ENCODE data around the gene CCDC15.

CCDC15 gene

DNA sequence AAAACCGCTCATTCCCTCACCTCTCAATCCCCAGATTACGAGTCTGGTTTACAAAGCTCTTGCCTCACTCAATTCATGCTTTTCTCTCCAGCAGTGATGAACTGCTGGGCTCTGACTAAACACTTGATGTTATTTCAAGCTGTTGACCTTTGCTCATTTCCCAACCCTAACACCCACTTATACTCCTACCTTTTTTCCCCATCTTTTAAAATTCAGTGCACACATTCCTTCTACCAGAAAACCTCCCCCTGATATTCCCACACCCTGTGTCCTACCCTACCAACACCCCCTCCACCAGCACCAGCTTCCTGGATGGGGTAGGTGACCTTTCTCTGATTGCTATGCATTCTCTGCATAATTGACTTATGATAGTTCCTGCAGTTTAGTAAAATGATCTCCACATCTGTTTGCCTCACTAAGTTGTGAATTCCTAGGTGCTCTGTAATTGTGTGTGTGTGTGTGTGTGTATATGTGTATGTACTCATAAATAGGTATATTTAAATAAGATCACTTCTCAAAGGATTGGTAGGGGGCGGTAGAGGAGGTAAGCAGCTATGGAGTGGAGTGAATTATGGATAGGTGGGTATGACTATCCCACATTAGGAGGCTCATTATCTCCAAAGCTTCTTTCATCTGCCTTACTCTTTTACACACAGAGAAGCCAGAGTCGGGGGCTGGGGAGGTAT is 19.0 kb upstream of the CCDC15 start:
- Histone ChIP-seq H3K4me1 (no peaks in the 10 kb centered on the region), H3K4me3 (no peak overlapping the region)
- DNase-seq (ENCODE audit: low spot score in 2 of 2): no peak

DNA sequence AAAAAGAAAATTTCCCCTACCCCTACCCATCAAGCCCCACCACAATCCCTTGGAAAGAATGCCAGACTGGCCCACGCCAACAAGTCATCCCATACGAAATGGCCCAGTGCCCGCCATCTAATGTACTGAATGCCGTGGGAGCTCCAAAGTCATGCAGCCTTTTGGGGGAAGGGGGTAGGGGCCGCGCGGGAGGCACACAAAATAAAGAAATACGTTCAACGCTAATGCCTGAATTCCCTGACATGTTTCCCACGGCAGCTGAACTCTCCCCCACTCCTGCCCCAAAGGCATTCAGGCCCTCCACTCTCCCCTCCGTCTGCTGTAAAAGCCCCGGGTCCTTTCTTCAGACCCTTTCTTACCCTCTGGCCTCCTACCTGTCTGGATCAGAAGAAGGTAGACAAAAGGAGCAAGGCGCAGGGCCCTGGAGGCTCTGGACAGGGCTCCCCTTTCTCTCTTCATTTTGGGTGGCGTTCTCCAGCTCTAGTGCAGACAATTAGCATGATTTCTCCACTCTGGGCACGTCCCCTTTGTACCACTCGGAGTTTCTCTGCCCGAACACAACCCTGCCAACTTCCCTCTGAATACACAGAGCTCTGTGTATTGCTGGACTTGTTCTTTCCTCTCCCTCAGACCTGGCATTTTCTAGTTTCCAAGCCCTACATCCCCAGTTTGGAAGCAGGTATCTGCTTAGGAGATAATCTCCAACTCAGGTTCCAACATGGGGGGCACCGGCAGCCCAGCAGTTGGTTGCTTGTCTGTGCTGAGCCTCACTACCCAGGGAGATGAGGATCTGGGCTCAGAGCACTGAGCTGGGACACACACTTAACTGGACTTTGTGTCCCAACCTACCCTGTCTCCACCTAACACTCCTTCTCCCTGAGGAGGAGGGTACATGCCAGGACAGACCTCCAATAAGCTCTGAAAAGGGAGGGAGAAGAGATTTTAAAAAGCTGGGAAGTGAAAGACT is 18.2 kb upstream of the CCDC15 start, which contains the start of gene HEPACAM:
HEPACAM (minus strand) TSS at position 500 of the 967 bp plus-strand sequence; CDS start at position 459, 41 bp downstream.
- in situ Hi-C loops (cut with MboI; ENCODE audit: low sequenced_read_pairs): no loop called here
- DNase-seq (ENCODE audit: low spot score in 2 of 2): no peak

More for the DNA sequence above, 19.0 kb upstream of the CCDC15 start:
- peaks cover 31% of the 10 kb centered on the region for H3K27me3 ChIP-seq (ENCODE audit: low read depth)
- no peaks in the 10 kb centered on the region for H3K36me3 ChIP-seq (replicated peaks)
- in situ Hi-C loops (cut with MboI; ENCODE audit: low sequenced_read_pairs): no loop called here
- no peaks in the 10 kb centered on the region for H3K9me3 ChIP-seq

DNA sequence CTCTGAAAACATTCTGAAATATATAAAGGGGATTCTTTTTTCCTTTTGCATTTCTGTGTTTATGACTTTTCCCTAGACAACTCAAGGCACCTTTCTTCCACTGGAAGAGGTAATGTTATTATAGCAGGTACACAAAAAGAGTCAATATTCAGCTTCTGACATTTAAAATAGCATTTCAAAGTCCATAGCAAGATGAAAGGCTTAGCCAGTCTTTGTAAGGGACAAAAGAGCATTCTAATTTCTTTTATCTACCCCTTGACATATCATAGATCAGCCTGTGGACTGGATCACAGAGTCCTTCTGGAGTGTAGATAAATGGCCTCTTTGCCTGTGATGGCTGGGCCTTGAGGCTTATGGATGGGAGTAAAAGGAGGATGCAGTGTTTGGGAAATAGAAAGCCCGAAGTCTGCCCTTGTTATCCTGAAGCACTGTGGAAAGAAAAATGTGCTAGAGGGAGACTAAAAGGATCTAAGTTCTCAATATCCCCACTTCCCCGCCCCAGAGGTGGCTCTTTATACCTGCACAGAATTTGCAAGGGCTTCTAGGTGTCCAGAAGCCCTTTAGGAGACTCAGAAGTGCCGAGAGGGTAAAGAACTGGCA is 16.6 kb upstream of the CCDC15 start:
- in situ Hi-C loops (cut with MboI; ENCODE audit: low sequenced_read_pairs): no loop called here
- H3K36me3 ChIP-seq (replicated peaks): no peaks in the 10 kb centered on the region
- no peaks in the 10 kb centered on the region for H3K9me3 ChIP-seq
- no peaks in the 10 kb centered on the region for H3K4me1 ChIP-seq
- no peak overlapping the region for H3K4me3 ChIP-seq
- no peak for DNase-seq (ENCODE audit: low spot score in 2 of 2)
- H3K27me3 ChIP-seq (ENCODE audit: low read depth): peaks cover 29% of the 10 kb centered on the region

More for the DNA sequence above, 18.2 kb upstream of the CCDC15 start, which contains the start of gene HEPACAM:
- Histone ChIP-seq H3K4me1 (no peaks in the 10 kb centered on the region), H3K27me3 (ENCODE audit: low read depth) (peaks cover 31% of the 10 kb centered on the region), H3K36me3 (replicated peaks) (no peaks in the 10 kb centered on the region), H3K4me3 (no peak within 1 kb of the TSS), H3K9me3 (no peaks in the 10 kb centered on the region)

DNA sequence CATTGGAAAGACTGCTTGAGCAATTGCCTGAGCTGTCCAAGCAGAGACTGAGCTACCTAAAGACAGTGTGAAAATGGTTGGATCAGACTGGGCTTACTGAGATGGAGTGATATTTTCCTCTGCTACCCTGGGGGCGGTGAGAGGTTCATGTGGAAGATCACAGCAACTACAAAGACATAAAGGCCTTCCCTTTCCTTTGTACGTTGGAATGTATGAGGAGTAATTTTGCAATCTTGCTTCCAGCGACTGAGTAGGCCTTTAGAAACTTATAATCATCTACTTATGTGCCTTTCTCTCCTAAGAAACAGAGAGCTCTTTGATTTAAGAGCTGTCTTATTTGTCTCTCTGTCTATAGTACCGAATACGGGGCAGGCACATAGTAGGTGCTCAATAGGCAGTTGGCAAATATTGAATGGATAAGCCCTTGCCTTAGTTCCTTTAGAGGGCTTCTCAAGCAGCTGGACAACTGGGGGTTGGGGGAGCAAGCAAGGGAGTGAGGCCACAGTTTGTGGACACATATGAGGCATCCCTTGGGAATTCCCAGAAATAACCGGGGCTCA is 15.7 kb upstream of the CCDC15 start:
- Histone ChIP-seq H3K9me3 (no peaks in the 10 kb centered on the region), H3K4me1 (no peaks in the 10 kb centered on the region), H3K36me3 (replicated peaks) (no peaks in the 10 kb centered on the region), H3K27me3 (ENCODE audit: low read depth) (peaks cover 29% of the 10 kb centered on the region), H3K4me3 (no peak overlapping the region)
- no peak for DNase-seq (ENCODE audit: low spot score in 2 of 2)
- in situ Hi-C loops (cut with MboI; ENCODE audit: low sequenced_read_pairs): no loop called here

DNA sequence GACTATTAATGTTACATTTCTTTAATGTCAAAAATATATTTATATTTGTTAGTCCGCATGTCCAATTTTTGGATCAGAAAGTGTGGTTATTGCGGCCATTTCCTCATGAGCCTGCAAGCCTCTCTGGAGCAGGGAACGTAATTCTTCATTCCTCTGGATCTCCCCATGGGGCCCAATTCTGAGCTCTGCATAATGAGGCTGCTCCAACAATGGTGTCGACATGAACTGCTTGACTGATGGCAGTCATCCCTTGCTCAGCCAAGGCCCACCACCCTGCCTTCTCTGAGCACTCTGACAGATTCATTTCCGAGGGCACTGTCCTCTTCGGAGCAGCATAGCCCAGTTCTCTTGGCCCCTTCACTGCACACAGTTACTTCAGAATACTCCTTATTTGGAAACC is 15.0 kb upstream of the CCDC15 start:
- no peak for DNase-seq (ENCODE audit: low spot score in 2 of 2)
- in situ Hi-C loops (cut with MboI; ENCODE audit: low sequenced_read_pairs): no loop called here
- Histone ChIP-seq H3K4me1 (no peaks in the 10 kb centered on the region), H3K27me3 (ENCODE audit: low read depth) (peaks cover 29% of the 10 kb centered on the region), H3K9me3 (no peaks in the 10 kb centered on the region), H3K4me3 (no peak overlapping the region), H3K36me3 (replicated peaks) (no peaks in the 10 kb centered on the region)

DNA sequence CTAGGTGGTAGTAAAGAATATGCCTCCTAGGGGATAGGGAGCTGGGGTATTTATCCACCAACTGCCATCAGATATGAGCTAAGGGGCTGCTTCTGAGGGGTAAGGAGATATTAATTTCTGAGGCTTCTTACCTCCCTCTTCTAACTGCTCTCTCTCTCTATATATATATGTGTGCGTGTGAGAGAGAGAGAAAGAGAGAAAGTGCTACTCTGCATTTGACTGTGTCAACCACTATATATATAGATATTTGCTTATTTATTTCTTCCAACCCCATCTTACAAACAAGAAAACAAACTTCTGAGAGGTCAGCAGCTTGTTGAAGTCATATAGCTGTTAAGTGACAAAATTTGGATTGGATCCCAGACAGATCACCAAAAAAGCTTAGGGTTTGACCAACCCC is 12.3 kb upstream of the CCDC15 start:
- in situ Hi-C loops (cut with MboI; ENCODE audit: low sequenced_read_pairs): no loop called here
- Histone ChIP-seq H3K27me3 (ENCODE audit: low read depth) (peaks cover 19% of the 10 kb centered on the region), H3K36me3 (replicated peaks) (no peaks in the 10 kb centered on the region), H3K4me3 (no peak overlapping the region), H3K4me1 (no peaks in the 10 kb centered on the region), H3K9me3 (no peaks in the 10 kb centered on the region)
- no peak for DNase-seq (ENCODE audit: low spot score in 2 of 2)

DNA sequence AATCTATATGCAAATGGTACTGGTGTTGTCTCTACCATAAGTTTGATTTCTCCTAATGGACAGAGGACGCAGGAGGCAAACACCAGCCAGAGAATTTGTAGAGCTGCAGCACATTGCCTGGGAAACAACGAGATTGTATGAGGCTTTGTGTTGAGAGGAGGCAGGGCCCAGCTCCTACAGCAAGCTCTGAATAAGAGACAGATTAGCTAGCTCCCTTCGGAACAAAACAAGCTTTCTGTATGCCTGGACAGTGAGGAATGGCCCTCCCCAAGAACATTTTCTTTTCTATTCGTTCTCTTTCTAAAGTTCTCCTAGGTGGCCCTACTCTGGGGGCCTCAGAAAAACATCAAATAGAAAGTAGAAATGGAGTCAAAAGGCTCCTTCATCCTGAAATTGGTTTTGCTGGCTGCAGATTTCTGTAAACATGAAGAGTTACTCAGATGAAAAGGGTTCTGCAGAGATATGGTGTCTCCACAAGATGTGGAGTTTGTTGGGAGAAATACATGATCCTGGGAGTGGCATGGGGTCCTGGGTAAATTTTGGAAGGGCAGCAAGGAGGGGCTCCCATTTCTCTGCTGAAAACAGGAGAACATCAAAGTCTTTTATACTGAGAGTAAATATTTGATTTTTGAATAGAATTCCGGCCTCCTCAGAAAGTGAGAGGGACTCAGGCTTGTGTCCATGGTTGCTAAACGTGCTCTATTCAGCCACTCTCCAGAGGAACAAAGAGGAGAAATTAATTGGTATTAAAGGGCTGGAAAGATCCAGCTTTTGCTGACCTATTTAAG is 11.3 kb upstream of the CCDC15 start:
- Histone ChIP-seq H3K9me3 (no peaks in the 10 kb centered on the region), H3K4me1 (no peaks in the 10 kb centered on the region), H3K4me3 (no peak overlapping the region), H3K36me3 (replicated peaks) (no peaks in the 10 kb centered on the region), H3K27me3 (ENCODE audit: low read depth) (peaks cover 10% of the 10 kb centered on the region)
- in situ Hi-C loops (cut with MboI; ENCODE audit: low sequenced_read_pairs): no loop called here
- no peak for DNase-seq (ENCODE audit: low spot score in 2 of 2)

DNA sequence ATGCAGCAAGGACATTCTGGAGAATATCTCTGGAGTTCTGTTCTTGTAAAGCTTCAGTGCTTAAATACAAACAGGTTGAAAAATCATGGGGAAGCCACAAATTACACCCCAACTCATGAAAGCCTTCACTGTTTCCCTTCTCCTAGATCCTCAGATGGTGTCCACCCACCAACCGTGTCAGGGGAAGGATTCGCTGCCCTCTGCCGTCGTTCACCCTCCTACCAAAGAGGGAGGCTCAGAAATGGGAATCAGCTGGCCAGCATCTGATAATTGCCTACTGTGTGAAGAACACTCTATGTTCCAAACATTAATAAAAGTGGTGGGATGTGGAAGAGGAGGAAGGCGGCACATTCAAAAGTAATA is 10.8 kb upstream of the CCDC15 start:
- in situ Hi-C loops (cut with MboI; ENCODE audit: low sequenced_read_pairs): no loop called here
- H3K27me3 ChIP-seq (ENCODE audit: low read depth): peaks cover 10% of the 10 kb centered on the region
- no peak for DNase-seq (ENCODE audit: low spot score in 2 of 2)
- no peak overlapping the region for H3K4me3 ChIP-seq
- no peaks in the 10 kb centered on the region for H3K9me3 ChIP-seq
- no peaks in the 10 kb centered on the region for H3K36me3 ChIP-seq (replicated peaks)
- H3K4me1 ChIP-seq: no peaks in the 10 kb centered on the region

DNA sequence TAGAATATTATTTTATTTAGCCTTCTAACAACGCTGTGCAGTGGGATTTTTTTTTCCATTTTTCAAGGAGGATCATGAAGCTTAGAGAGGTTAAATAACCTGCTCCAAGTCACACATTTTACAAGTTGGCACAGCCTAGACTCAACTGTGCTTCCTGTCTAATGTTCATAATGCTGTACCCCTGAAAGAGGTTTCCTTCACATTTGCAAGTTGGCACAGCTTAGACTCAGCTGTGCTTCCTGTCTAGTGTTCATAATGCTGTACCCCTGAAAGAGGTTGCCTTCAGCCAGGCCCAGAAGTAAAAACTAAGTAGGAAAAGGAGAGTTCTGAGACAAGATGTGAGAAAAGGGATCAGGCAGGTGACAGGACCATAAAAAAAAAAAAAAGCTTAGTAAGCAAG is 10.3 kb upstream of the CCDC15 start:
- Histone ChIP-seq H3K36me3 (replicated peaks) (no peaks in the 10 kb centered on the region), H3K9me3 (no peaks in the 10 kb centered on the region), H3K4me1 (no peaks in the 10 kb centered on the region), H3K4me3 (no peak overlapping the region), H3K27me3 (ENCODE audit: low read depth) (peaks cover 10% of the 10 kb centered on the region)
- in situ Hi-C loops (cut with MboI; ENCODE audit: low sequenced_read_pairs): no loop called here
- DNase-seq (ENCODE audit: low spot score in 2 of 2): no peak

DNA sequence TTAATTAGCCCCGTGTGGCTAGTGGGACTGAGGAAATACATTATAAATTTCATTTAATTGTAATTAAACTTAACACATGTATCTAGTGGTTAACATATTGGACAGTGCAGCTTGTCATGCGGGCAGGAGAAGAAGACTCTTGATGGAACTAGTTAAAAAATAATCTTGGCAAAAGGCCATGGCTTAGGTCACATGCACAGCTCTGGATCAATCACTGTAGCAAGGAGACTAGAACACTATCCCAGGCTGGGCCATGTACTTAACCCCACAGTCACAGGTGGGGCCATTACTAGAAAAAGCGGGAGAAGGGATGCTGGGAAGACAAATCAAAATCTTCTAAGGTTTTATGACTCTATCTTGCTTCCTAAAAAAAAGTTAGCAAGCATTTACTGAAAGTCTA is 9.4 kb upstream of the CCDC15 start:
- in situ Hi-C loops (cut with MboI; ENCODE audit: low sequenced_read_pairs): no loop called here
- Histone ChIP-seq H3K4me3 (no peak overlapping the region), H3K36me3 (replicated peaks) (no peaks in the 10 kb centered on the region), H3K4me1 (no peaks in the 10 kb centered on the region), H3K9me3 (no peaks in the 10 kb centered on the region), H3K27me3 (ENCODE audit: low read depth) (peaks cover 8% of the 10 kb centered on the region)
- no peak for DNase-seq (ENCODE audit: low spot score in 2 of 2)

DNA sequence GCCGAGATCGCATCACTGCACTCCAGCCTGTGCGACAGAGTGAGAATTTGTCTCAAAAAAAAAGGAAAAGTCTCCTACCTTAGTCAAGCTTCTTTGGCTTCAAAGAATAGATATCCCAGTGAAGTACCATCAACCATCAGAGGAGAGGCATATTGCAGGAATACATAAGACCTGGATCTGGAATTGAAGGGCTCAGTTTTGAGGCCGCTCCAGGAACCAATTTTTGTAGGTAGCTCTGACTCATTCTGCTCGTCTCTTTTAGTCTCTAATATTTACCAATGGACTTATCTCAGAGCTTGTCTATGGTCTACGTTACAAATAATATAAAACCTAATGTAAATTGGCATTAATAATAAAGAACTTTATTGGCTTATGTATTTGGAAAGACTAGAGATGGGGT is 8.2 kb upstream of the CCDC15 start:
- H3K9me3 ChIP-seq: no peaks in the 10 kb centered on the region
- H3K27me3 ChIP-seq (ENCODE audit: low read depth): peaks cover 3% of the 10 kb centered on the region; the same call in 1 of the 2 replicates
- no peaks in the 10 kb centered on the region for H3K4me1 ChIP-seq
- DNase-seq (ENCODE audit: low spot score in 2 of 2): no peak
- no peaks in the 10 kb centered on the region for H3K36me3 ChIP-seq (replicated peaks)
- H3K4me3 ChIP-seq: no peak overlapping the region
- in situ Hi-C loops (cut with MboI; ENCODE audit: low sequenced_read_pairs): no loop called here

DNA sequence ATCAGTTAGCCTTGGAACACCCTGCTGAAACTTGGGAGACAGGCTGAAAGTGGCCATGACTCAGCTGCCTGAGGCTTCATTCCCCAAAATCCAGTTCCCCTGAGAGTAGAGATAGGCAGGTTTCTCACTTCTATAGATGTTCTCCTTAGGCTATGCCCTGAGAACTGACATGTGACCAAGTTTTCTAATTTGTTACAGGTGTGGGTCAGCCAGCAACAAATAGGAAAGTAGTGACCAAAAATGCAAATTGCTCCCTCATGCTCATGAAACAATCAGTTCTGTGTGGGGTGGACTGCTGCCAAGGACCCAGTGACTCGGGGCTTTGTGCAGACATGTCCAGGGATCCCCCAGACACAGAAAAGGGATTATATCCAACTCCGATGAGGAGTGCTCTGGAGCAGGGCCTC is 7.3 kb upstream of the CCDC15 start:
- DNase-seq (ENCODE audit: low spot score in 2 of 2): no peak
- H3K4me1 ChIP-seq: no peaks in the 10 kb centered on the region
- in situ Hi-C loops (cut with MboI; ENCODE audit: low sequenced_read_pairs): no loop called here

More for the DNA sequence above, 7.3 kb upstream of the CCDC15 start:
- Histone ChIP-seq H3K36me3 (replicated peaks) (no peaks in the 10 kb centered on the region), H3K9me3 (no peaks in the 10 kb centered on the region), H3K27me3 (ENCODE audit: low read depth) (peaks cover 3% of the 10 kb centered on the region; the same call in 1 of the 2 replicates), H3K4me3 (no peak overlapping the region)

Data from HAP-1 (cell line).